Measurements from ENCODE around the gene TBC1D17.

TBC1D17 gene

DNA sequence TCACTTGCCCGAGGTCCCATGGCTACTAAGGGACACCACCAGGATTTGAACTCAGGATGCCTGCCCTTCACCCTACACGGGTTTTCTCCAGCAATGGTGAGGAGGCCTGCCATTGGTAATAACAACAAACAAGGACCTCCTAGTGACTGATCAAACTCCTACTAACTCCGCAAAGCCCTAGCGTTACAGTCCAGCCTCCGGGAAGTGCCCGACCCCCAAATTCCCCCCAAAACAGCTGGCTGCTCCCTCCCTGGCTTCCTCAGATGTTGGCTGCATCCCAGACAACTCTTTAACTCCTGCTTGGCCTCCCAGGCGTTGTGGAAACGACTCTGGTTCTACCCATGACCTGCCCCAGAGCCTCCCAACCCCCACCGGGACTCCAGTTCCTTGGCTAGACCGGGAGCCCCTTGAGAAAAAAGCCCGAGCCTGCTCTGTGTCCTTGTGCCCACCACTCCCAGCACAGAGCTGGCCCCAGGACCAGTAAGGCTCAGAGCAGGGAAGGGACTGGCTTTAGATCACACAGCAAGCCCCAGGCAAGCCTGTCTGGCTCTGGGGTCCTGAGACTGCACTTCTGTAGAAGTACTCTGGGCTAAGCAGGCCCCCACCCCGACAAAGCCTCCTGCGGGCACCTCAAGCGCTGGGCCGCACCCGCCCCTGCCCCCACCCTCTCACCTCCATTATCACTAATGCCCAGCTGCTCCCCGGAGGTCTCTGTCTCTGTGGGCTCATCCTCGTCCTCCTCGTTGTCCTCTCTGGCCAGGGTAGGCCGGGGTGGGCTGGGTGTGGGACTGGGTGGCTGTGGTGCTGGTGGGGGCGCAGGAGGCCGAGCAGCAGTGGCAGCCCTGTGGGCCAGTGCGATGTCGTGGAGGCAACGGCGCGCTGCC lies 5.0 kb upstream of the TBC1D17 start:
- no peak overlapping the region for H3K27ac ChIP-seq
- H3K4me3 ChIP-seq = no peak overlapping the region

DNA sequence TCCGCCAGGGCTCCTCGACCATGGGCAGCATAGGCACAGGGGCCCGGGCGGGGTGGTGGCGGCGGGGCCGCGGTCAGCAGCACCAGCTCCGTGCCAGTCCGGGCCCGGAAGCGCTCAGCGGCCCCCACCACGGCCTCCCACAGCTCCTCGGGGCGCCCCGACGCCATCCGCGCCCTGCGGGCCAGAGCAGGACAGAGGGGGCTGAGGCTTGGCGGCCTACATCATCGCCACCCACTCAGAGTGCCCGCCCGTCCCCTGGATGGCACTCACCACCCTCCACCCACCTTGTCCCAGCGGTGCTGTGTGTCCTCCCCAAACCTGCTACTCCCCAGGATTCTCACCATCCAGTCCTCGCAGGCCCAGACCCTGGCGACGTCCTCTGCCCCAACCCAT lies 4.4 kb upstream of the TBC1D17 start:
- Histone ChIP-seq H3K27ac (no peak overlapping the region), H3K4me3 (no peak overlapping the region)

GRCh38 chr19:49873834-49874233 lies 3.7 kb upstream of the TBC1D17 start:
- no peak overlapping the region for H3K4me3 ChIP-seq
- H3K27ac ChIP-seq = peak overlapping the region in 1 of 21 experiments; percentile 5

DNA sequence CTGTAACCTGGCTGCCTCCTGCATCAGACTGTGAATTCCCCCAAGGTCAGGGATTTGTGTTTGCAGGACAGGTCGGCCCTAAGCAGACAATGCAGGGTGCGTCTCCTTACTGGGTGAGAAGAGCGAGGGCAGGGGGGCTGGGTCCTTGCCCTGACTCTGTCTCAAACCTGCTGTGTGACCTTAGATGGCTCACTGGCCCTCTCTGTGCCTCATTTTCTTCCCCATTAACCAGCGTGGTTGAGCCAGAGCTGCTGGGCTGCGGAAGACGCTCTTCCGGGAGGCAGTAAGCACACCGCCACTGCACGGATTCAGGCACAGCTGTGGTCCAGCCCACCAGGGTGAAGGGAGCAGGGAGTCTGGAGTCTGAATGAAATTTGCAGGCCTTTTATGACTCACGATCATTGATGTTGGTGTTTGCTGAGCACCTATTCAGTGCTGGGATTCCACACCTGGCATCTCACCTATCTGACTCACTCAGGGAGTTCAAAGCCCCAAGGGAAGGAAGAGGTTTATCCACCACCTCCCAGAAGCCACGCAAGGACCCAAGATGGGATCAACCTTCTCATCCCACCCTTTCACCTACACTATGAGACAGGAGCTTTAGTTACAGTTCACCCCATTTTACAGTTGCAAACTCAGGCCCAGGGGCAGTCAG lies 2.9 kb upstream of the TBC1D17 start:
- H3K27ac ChIP-seq = peak overlapping the region in 15 of 21 experiments; percentile 98 to 100 (median 100)
- no peak overlapping the region for H3K4me3 ChIP-seq

DNA sequence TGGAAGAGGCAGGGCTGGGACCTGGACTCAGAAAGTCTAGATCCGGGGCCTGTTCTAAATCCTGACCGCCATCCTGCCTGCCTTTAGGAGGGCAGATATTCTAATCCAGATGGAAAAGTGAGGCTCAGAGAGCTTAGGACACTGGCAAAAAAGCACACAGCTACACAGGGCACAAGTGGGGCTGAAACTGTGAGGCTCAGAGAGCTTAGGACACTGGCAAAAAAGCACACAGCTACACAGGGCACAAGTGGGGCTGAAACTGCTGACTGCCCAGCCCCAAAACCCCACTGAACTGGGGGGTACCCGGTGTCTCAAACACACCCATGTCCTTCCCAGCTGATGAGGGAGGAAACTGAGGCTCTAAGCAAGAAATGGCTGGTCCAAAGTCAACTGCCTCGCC lies 2.3 kb upstream of the TBC1D17 start:
- H3K27ac ChIP-seq = peak overlapping the region in 19 of 21 experiments; percentile 98 to 100 (median 100)

GRCh38 chr19:49875857-49876421 lies 1.6 kb upstream of the TBC1D17 start:
- Histone ChIP-seq H3K27ac (peak overlapping the region; percentile 94 to 100 (median 100)), H3K4me3 (peak overlapping the region; percentile 78 to 98 (median 89))

More for the DNA sequence above, 2.3 kb upstream of the TBC1D17 start:
- peak overlapping the region in 6 of 7 experiments; percentile 78 to 98 (median 92) for H3K4me3 ChIP-seq

GRCh38 chr19:49876422-49877019 lies 981 bp upstream of the TBC1D17 start:
- Histone ChIP-seq H3K4me3 (peak overlapping the region; percentile 78 to 98 (median 89)), H3K27ac (peak overlapping the region; percentile 94 to 100 (median 100))

GRCh38 chr19:49877879-49878743 lies 609 bp downstream of the TBC1D17 start:
- H3K27ac ChIP-seq = peak overlapping the region; percentile 48 to 100 (median 100)
- H3K4me3 ChIP-seq = peak overlapping the region; percentile 42 to 98 (median 79)

DNA sequence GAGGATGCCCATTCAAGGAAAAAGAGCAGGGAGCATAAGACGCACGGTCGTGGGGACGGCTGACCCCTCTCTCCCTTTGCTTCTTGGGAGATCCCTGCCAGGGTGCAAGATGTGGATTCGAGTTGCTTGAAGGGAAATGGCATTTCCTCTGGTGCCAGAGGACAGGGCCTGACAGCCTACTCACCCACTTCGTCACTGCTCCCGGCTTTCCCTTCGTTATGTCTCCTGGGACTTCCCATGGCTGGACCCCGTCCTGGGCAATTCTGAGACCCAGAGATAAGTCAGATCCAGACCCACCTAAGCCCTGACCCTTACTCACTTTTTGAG lies 1.2 kb downstream of the TBC1D17 start:
- H3K27ac ChIP-seq = peak overlapping the region in 16 of 21 experiments; percentile 92 to 100 (median 100)
- H3K4me3 ChIP-seq = peak overlapping the region in 2 of 7 experiments; percentile 78 to 98

GRCh38 chr19:49879243-49879963 lies 1.9 kb downstream of the TBC1D17 start:
- Histone ChIP-seq H3K4me3 (no peak overlapping the region), H3K27ac (peak overlapping the region in 2 of 21 experiments; percentile 100)

DNA sequence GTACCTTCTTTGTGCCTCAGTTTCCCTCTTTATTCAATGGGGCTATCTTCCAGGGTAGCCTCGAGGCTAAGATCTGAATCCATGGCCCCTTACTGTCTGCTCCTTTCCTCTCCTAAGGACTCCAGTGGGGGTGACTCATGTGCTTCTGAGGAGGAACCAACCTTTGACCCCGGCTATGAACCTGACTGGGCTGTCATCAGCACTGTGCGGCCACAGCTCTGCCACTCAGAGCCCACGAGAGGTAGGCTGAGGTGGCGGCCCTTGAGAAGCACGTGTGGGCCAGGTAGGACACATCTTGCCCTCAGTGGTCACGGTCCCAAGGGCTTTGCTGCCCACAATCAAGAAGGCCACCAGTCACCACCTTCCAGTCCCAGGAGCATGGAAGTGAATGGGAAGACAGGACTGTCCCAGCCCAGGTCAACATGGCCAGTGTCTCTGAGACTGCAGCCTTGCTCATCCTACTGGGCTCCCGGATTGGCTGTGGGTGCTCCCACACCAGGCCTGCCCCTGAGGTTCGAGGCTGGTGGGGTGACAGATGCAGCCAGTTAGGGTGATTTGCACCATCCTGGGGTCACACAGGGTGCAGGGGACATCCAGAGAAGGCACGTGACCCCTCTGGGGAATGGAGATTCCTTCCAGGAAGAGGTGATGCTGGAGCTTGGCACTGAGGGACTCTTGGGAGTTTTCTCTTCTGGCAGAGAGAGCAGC lies 2.8 kb downstream of the TBC1D17 start:
- no peak overlapping the region for H3K4me3 ChIP-seq
- no peak overlapping the region for H3K27ac ChIP-seq

- Histone ChIP-seq H3K27ac (no peak overlapping the region), H3K4me3 (no peak overlapping the region)
Observed at GRCh38 chr19:49881186-49881585, 3.7 kb downstream of the TBC1D17 start.

DNA sequence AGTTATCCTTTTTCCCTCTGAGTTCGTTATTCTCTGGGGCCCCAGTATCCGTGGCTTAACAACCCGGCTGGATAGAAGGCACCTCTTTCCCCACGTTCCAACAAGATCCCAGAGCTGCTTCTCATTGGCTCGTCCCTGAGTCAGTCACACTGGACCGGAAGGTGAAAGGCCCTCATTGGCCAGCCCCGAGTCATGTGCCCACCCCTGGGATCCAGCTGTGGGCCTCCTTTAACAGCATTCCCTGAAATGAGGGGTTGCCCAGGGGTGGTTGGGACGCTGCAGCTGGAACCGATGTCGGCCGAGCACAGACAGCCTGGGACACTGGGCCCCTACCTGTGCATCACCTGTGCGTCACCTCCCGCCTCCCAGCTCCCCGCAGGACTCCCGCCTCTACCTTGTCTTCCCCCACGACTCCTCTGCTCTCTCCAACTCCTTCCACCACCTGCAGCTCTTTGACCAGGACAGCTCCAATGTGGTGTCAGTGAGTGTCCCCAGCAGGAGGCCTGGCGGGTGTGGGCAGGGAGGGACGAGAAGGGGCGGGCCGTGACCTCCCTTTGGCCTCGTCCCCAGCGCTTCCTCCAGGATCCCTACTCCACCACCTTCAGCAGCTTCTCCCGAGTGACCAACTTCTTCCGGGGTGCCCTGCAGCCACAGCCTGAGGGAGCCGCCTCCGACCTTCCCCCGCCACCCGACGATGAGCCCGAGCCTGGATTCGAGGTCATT lies 4.3 kb downstream of the TBC1D17 start:
- Histone ChIP-seq H3K27ac (no peak overlapping the region), H3K4me3 (no peak overlapping the region)

- Histone ChIP-seq H3K27ac (no peak overlapping the region), H3K4me3 (no peak overlapping the region)
Observed at GRCh38 chr19:49882643-49883042, 5.1 kb downstream of the TBC1D17 start.

- no peak overlapping the region for H3K4me3 ChIP-seq
Observed at GRCh38 chr19:49883094-49883493, 5.6 kb downstream of the TBC1D17 start.

DNA sequence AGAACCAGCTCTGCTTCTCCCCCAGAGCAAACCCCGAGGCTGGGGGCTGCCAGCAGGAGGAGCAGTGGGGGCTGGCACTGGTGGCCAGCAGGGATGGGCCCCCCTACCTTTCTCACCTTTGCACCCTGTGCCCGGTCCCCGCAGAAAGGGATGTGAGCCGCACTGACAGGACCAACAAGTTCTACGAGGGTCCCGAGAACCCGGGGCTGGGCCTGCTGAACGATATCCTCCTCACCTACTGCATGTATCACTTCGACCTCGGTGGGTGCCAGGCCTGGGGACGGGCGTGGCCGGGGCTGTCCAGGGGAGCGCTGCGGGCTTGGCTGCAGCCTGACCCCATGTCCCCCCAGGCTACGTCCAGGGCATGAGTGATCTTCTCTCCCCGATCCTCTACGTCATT lies 6.6 kb downstream of the TBC1D17 start:
- no peak overlapping the region for H3K27ac ChIP-seq
- H3K4me3 ChIP-seq = no peak overlapping the region

More at GRCh38 chr19:49883094-49883493, 5.6 kb downstream of the TBC1D17 start:
- no peak overlapping the region for H3K27ac ChIP-seq

DNA sequence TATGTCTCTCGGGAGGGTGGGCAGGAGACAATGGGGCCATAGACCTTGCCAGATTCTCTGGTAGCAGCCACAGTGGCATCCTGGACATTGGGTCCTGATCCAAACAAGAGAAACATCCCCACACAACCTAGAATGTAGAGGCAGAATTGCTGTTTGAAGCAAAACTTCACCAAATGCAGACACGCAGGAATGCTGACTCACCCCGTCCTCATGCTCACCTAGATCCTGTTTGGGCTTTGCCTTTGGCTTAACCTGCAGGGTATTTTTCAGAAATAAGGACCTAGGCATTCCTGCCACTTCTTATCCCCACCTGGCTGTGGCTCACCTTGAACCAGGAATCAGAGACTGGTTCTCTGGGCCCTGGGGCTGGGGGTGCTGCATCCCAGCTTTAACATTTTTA lies 7.3 kb downstream of the TBC1D17 start:
- Histone ChIP-seq H3K4me3 (no peak overlapping the region), H3K27ac (no peak overlapping the region)
